GM21528 (cell line): Measurements from ENCODE around the gene IDI1.

Source experiments
- ATAC-seq: cut with Tn5 transposase; IDR thresholded peaks from one replicate; pipeline ENCODE4 v1.9.1; 2021; ENCODE audit warnings: mild to moderate bottlenecking, moderate library complexity; ENCODE audit not compliant: unreplicated experiment, low FRiP score

The IDI1 gene

GRCh38 chr10:997266-998022 is 51.5 kb downstream of the IDI1 start:
- ATAC-seq = no peak

GRCh38 chr10:996031-996430 is 52.9 kb downstream of the IDI1 start:
- no peak for ATAC-seq

DNA sequence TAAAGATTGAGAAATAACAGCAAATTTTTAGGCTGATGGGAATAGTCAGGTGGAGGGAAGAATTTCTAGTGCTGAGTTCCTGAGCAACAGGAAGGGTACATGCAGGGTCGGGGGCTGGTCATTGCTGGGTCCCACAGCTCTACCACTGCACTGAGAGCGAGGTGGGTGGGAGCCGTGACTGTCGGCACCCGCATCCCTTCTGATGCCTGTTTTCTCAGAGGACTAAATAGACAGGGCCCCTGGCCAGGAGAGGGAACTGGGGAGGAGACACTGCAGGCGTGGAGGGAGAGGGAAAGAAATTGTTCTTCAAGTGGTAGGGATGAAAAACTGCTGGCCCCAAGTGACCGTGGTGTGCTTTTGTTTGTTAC is 53.4 kb downstream of the IDI1 start:
- ATAC-seq = no peak

- no peak for ATAC-seq
These were observed 53.9 kb downstream of the IDI1 start for GRCh38 chr10:994836-995558.

DNA sequence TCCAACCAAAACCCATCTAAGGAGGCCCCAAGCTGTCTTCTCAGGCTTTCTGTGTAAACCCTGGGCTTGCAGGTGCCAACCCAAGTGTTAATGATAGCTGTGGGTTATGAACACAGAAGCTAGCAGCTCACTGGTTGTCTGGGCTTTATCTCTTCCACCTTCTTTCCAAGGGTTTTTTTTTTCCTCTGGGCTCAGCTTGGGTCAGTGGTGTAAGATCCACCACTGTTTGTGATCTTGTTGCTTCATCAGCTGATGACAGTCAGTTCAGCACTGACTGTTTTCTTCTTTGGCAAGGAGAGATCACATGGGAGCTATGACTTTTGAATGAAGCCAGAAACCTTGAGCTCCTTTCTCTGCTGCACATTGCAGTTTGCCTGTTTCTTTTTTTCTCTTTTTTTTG is 56.0 kb downstream of the IDI1 start:
- no peak for ATAC-seq

DNA sequence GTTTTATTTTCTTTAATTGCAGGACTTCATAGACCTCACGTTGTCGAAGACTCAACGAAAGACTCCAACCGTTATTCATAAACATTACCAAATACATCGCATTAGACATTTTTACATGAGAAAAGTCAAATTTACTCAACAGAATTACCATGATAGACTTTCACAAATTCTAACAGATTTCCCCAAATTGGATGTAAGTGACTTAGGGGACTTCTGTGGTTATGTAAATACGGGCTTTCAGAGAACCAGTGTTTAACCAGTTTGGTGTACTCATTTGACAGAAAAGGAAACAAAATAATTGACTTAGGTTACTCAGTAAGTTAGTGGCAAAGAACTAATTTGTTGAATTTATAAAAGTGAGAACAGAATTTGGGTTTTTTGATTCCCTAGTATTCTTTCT is 56.5 kb downstream of the IDI1 start:
- no peak for ATAC-seq

DNA sequence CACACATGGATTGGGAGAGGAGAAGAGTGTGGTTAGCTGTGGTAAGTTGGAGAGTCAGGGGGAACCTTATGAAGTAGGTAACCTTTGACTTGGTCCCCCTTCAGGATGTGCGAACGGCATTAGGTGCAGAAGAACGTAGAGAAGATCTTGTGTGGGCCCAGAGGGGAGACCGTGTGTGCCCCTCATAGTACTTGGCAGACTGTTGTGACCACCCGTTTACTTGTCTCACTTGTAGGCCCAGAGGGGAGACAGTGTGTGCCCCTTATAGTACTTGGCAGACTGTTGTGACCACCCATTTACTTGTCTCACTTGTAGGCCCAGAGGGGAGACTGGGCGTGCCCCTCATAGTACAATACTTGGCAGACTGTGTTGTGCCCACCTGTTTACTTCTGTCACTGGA is 58.1 kb downstream of the IDI1 start:
- ATAC-seq = no peak
